Hepatocyte (in vitro differentiated cells): ENCODE data around the gene MAD2L1.

Experiments used
- EZH2 ChIP-seq: fragments of 200-600 bp; sonication (generic); IDR thresholded peaks from 2 replicates; pipeline ENCODE4 v1.6.1; 2016; ENCODE audit warnings: antibody characterized with exemption, mild to moderate bottlenecking, borderline replicate concordance
- TF ChIP-seq, protein P1 (sequence below): fragments of 200-600 bp; sonication (generic); IDR thresholded peaks from 2 replicates; pipeline ENCODE4 v1.5.1; 2016; ENCODE audit warnings: antibody characterized with exemption, mild to moderate bottlenecking; ENCODE audit not compliant: poor library complexity

DNA sequence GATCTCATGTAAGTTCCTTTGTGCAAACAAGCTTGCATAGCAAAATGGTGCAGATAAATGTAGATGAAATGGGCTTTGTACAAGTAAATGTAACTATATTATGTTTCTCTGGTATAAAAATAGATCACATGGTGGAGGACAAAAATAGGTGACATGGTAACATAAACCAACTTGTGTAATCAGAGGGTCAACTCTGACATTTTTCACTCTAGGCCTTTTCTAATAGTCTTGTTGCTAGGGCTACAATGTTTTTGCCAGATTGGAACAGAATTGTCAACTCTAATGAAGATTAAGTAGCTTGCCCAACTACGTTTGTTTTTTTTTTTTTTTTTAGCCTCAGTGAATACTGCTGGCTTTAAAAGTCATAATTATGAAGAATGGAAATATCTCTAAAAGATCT, 11.5 kb downstream of the MAD2L1 start:
- no peak for TF ChIP-seq EZH2
- TF ChIP-seq, protein P1, sequence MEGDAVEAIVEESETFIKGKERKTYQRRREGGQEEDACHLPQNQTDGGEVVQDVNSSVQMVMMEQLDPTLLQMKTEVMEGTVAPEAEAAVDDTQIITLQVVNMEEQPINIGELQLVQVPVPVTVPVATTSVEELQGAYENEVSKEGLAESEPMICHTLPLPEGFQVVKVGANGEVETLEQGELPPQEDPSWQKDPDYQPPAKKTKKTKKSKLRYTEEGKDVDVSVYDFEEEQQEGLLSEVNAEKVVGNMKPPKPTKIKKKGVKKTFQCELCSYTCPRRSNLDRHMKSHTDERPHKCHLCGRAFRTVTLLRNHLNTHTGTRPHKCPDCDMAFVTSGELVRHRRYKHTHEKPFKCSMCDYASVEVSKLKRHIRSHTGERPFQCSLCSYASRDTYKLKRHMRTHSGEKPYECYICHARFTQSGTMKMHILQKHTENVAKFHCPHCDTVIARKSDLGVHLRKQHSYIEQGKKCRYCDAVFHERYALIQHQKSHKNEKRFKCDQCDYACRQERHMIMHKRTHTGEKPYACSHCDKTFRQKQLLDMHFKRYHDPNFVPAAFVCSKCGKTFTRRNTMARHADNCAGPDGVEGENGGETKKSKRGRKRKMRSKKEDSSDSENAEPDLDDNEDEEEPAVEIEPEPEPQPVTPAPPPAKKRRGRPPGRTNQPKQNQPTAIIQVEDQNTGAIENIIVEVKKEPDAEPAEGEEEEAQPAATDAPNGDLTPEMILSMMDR, result no peak
